GM08714 (cell line): Measurements from ENCODE around the gene MISP3.

ENCODE experiments used
- H3K4me3 ChIP-seq: fragments of 200-500 bp; sonication (Bioruptor generic); 2 replicates; pipeline ENCODE4 v1.5.1; 2014; ENCODE audit warnings: mild to moderate bottlenecking, low read length, inconsistent platforms
- ZNF274 ChIP-seq: IDR thresholded peaks from 2 replicates; pipeline ENCODE4 v1.6.1; 2012; ENCODE audit warnings: mild to moderate bottlenecking, low read depth, low read length

Gene MISP3

GRCh38 chr19:14096272-14096992 lies 23.8 kb downstream of the MISP3 start:
- H3K4me3 ChIP-seq: no peak overlapping the region
- no peak for TF ChIP-seq ZNF274

DNA sequence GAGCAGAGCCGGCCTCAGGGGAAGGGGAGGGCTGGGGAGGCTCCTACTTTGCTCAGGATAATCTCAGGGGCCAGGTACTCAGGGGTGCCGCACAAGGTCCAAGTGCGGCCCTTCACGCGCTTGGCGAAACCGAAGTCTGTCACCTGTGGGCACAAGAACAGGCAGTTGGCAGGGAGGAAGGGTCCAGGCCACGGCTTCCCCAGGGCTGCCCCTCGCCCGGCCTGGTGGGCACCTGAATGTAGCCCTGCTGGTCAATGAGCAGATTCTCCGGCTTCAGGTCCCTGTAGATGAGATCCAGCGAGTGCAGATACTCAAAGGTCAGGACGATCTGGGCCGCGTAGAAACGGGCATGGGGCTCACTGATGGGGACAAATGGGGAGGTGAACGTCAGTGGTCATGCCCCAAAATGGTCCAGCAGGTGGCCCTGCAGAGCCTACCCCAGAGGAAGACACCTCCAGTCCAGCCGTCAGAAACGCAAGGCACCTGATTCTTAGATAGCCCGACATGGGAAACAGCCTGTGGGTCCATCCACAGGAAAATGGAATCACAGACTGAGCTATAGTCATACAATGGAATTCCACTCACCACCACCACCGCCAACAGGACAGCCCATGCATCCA lies 25.1 kb downstream of the MISP3 start:
- H3K4me3 ChIP-seq: no peak overlapping the region
- no peak for TF ChIP-seq ZNF274

DNA sequence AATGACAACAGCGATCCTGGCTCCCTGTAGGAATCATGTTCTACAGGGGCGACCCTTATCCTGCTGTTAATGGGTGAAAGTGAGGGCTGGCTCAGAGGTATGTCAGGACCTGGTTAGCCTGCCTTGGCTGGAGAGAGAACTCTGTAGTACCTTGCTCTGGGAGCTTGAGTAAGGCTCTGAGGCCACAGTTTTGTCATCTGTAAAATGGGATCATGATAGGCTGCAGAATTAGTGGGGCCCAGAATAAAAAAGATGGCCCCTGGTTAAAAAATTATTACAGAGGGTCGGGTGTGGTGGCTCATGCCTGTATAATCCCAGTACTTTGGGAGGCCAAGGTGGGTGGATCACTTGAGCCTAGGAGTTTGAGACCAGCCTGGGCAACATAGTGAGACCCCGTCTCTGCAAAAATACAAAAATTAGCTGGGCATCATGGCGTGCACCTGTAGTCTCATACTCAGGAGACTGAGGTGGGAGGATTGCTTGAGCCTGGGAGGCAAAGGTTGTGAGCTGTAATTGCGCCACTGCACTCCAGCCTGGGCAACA lies 28.5 kb downstream of the MISP3 start:
- no peak for TF ChIP-seq ZNF274
- no peak overlapping the region for H3K4me3 ChIP-seq

GRCh38 chr19:14102102-14102696 lies 29.6 kb downstream of the MISP3 start:
- no peak for TF ChIP-seq ZNF274
- no peak overlapping the region for H3K4me3 ChIP-seq

GRCh38 chr19:14102756-14103155 lies 30.2 kb downstream of the MISP3 start:
- TF ChIP-seq ZNF274: no peak
- H3K4me3 ChIP-seq: no peak overlapping the region

DNA sequence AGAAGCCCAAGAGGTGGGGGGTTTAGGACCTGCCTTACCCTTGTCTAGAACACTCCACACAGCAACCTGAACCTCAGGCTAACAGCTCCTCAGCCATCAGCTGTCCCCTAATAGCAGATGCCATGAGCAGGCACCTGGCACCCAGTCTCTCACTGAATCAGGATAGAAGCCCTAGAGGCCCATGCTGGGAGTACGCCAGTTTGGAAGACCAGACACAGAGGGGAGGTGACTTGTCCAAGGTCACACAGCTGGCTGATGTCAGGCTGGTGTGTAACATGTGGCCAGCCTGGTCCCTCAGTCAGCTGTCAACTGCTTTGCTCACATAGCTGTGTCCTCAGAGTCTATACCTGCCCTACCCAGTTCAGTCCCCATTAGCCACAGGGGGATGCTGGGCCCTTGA lies 30.7 kb downstream of the MISP3 start:
- no peak overlapping the region for H3K4me3 ChIP-seq
- no peak for TF ChIP-seq ZNF274

DNA sequence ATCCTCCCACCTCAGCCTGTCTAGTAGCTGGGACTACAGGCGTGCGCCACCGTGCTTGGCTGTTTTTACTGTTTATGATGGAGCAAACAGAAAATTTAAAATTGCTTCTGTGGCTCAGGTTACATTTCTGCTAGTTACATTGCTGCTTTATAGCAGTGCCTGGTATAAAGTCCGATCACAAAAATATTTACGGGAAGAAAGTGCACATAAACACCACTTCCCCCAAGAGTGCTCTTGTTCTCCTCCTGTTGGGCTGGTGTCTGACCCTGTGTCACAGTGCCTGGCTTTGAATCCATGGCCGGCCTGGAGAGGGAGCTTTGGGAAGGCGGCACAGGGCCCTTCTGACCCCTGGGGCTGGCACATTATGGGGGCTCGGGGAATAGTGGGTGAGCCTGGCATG lies 33.1 kb downstream of the MISP3 start:
- no peak for TF ChIP-seq ZNF274
- no peak overlapping the region for H3K4me3 ChIP-seq

- H3K4me3 ChIP-seq: no peak overlapping the region
- no peak for TF ChIP-seq ZNF274
Measured at GRCh38 chr19:14106840-14107239, 34.3 kb downstream of the MISP3 start.

- no peak for TF ChIP-seq ZNF274
Measured at GRCh38 chr19:14107581-14108461, 35.2 kb downstream of the MISP3 start.

GRCh38 chr19:14110650-14111049 lies 38.1 kb downstream of the MISP3 start:
- H3K4me3 ChIP-seq: no peak overlapping the region
- TF ChIP-seq ZNF274: no peak

More at GRCh38 chr19:14107581-14108461, 35.2 kb downstream of the MISP3 start:
- no peak overlapping the region for H3K4me3 ChIP-seq

GRCh38 chr19:14111486-14111885 lies 38.9 kb downstream of the MISP3 start:
- no peak for TF ChIP-seq ZNF274
- no peak overlapping the region for H3K4me3 ChIP-seq

- H3K4me3 ChIP-seq: no peak overlapping the region
- no peak for TF ChIP-seq ZNF274
Measured at GRCh38 chr19:14112051-14112808, 39.6 kb downstream of the MISP3 start.

GRCh38 chr19:14112809-14113385 lies 40.3 kb downstream of the MISP3 start:
- no peak for TF ChIP-seq ZNF274
- no peak overlapping the region for H3K4me3 ChIP-seq
